MM.1S (cell line): ENCODE data around the gene PPM1H.

ENCODE experiments used
- DNase-seq: peaks from one replicate; pipeline ENCODE4 v3.0.0-alpha.2; 2015
- H2AFZ ChIP-seq: fragments of 300-600 bp; sonication (generic); 2 replicates; pipeline ENCODE4 v1.6.0; 2016; ENCODE audit warnings: antibody characterized with exemption, low read length
- H3F3A ChIP-seq: fragments of 300-600 bp; sonication (generic); 2 replicates; pipeline ENCODE4 v1.6.1; 2016; ENCODE audit warnings: mild to moderate bottlenecking, antibody characterized with exemption, low read length, moderate library complexity, mixed read lengths; ENCODE audit not compliant: insufficient read depth
- H3K27ac ChIP-seq: fragments of 300-600 bp; sonication (generic); 2 replicates; pipeline ENCODE4 v1.5.1; 2016; ENCODE audit warnings: mild to moderate bottlenecking, low read length
- H3K27me3 ChIP-seq: fragments of 300-600 bp; sonication (generic); replicated peaks from 2 replicates; pipeline ENCODE4 v1.6.0; 2016; ENCODE audit warnings: low read length; ENCODE audit not compliant: insufficient read depth
- H3K36me3 ChIP-seq: fragments of 300-600 bp; sonication (generic); replicated peaks from 2 replicates; pipeline ENCODE4 v1.6.1; 2016; ENCODE audit warnings: mild to moderate bottlenecking, low read length, mixed read lengths; ENCODE audit not compliant: insufficient read depth
- H3K4me1 ChIP-seq: fragments of 300-600 bp; sonication (generic); 2 replicates; pipeline ENCODE4 v1.6.1; 2016; ENCODE audit warnings: low read length, mixed read lengths
- H3K4me2 ChIP-seq: fragments of 300-600 bp; sonication (generic); 2 replicates; pipeline ENCODE4 v1.6.0; 2016; ENCODE audit warnings: low read depth, low read length
- H3K4me3 ChIP-seq: fragments of 300-600 bp; sonication (generic); 2 replicates; pipeline ENCODE4 v1.5.1; 2016; ENCODE audit warnings: low read length, mixed read lengths
- H3K79me2 ChIP-seq: fragments of 300-600 bp; sonication (generic); 2 replicates; pipeline ENCODE4 v1.6.1; 2016; ENCODE audit warnings: mixed run types, low read length, mixed read lengths
- H3K9ac ChIP-seq: fragments of 300-600 bp; sonication (generic); 2 replicates; pipeline ENCODE4 v1.6.1; 2016; ENCODE audit warnings: low read length, mixed read lengths
- H3K9me2 ChIP-seq: fragments of 300-600 bp; sonication (generic); replicated peaks from 2 replicates; pipeline ENCODE4 v1.6.1; 2016; ENCODE audit warnings: mild to moderate bottlenecking, low read length, mixed read lengths; ENCODE audit not compliant: insufficient read depth
- H3K9me3 ChIP-seq: fragments of 300-600 bp; sonication (generic); replicated peaks from 2 replicates; pipeline ENCODE4 v1.6.1; 2016; ENCODE audit warnings: mild to moderate bottlenecking, low read length, mixed read lengths; ENCODE audit not compliant: insufficient read depth
- H4K20me1 ChIP-seq: fragments of 300-600 bp; sonication (generic); 2 replicates; pipeline ENCODE4 v1.6.1; 2016; ENCODE audit warnings: mild to moderate bottlenecking, low read length, moderate library complexity, mixed read lengths; ENCODE audit not compliant: insufficient read depth
- EZH2 ChIP-seq: fragments of 300-600 bp; sonication (generic); optimal IDR thresholded peaks from 2 replicates; pipeline ENCODE3; 2017; ENCODE audit warnings: low read depth, mild to moderate bottlenecking, antibody characterized with exemption, low read length, mixed read lengths
- EZH2phosphoT487 ChIP-seq: fragments of 300-600 bp; sonication (generic); IDR thresholded peaks from 2 replicates; pipeline ENCODE4 v1.6.1; 2018; ENCODE audit warnings: antibody characterized with exemption, low read length
- TF ChIP-seq, protein P1 (sequence below): fragments of 300-600 bp; sonication (generic); IDR thresholded peaks from 2 replicates; pipeline ENCODE4 v1.5.1; 2016; ENCODE audit warnings: antibody characterized with exemption, low read length, mixed read lengths

Gene PPM1H

DNA sequence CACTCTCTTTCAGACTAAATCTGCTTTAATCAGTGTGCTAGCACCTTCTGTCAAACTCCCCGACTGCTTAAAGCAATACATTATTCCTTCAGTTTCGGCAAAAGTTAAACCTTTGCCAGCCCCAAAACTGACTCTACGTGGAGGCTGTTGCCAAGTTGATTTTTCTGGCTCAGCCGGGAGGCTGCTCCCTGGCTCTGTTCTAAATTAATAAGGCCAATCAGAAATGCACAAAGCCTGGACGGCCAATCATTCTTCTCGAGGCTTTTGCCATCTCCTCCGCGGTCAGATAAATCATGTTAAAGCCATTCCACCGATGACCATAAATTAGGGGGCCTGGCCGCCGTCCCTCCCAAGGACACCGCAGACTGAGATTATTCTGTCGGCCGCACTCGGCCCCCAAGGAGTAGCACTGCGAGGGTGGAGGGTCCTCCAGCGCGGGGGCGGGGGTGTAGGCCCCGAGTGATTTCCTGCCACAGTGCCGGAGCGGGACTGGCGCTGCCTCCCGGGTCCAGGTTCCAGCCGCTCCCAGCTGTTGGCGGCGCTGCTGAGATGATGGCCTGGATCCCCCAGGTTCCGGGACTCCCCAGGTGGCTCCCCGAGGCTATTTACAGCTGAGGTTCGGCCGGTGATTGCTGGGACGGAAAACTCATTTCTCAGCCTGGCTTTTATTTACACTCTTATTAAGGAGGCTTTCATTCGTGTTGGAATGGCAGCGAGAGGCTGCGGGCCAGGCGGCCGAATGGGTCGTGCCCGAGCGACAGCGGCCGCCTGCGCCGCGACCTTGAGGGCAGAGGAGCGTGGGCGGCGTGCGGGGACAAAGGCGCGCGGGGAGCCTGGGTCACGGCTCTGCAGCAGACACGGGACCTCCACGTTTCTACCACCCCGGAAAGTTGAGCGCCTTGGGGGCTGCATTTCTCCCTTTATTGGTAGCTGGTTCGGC, 303.2 kb downstream of the PPM1H start:
- Histone ChIP-seq H4K20me1 (no peaks in the 10 kb centered on the region), H3K4me1 (no peaks in the 10 kb centered on the region), H3K79me2 (no peaks in the 10 kb centered on the region), H3K27me3 (no peaks in the 10 kb centered on the region; the same call in 1 of the 2 replicates), H3K36me3 (no peaks in the 10 kb centered on the region), H3K4me2 (peak overlapping the region; percentile 45), H3K9ac (no peak overlapping the region), H3K9me2 (no peaks in the 10 kb centered on the region), H3K9me3 (no peaks in the 10 kb centered on the region), H3K4me3 (peak overlapping the region; percentile 15; the same call in 1 of the 2 replicates), H3K27ac (no peak overlapping the region), H2AFZ (peak overlapping the region; percentile 58; the same call in 1 of the 2 replicates), H3F3A (no peaks in the 10 kb centered on the region)
- no peak for DNase-seq
- TF ChIP-seq, protein P1, sequence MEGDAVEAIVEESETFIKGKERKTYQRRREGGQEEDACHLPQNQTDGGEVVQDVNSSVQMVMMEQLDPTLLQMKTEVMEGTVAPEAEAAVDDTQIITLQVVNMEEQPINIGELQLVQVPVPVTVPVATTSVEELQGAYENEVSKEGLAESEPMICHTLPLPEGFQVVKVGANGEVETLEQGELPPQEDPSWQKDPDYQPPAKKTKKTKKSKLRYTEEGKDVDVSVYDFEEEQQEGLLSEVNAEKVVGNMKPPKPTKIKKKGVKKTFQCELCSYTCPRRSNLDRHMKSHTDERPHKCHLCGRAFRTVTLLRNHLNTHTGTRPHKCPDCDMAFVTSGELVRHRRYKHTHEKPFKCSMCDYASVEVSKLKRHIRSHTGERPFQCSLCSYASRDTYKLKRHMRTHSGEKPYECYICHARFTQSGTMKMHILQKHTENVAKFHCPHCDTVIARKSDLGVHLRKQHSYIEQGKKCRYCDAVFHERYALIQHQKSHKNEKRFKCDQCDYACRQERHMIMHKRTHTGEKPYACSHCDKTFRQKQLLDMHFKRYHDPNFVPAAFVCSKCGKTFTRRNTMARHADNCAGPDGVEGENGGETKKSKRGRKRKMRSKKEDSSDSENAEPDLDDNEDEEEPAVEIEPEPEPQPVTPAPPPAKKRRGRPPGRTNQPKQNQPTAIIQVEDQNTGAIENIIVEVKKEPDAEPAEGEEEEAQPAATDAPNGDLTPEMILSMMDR, result no peak
- no peak for TF ChIP-seq EZH2
- TF ChIP-seq EZH2phosphoT487, result no peak

DNA sequence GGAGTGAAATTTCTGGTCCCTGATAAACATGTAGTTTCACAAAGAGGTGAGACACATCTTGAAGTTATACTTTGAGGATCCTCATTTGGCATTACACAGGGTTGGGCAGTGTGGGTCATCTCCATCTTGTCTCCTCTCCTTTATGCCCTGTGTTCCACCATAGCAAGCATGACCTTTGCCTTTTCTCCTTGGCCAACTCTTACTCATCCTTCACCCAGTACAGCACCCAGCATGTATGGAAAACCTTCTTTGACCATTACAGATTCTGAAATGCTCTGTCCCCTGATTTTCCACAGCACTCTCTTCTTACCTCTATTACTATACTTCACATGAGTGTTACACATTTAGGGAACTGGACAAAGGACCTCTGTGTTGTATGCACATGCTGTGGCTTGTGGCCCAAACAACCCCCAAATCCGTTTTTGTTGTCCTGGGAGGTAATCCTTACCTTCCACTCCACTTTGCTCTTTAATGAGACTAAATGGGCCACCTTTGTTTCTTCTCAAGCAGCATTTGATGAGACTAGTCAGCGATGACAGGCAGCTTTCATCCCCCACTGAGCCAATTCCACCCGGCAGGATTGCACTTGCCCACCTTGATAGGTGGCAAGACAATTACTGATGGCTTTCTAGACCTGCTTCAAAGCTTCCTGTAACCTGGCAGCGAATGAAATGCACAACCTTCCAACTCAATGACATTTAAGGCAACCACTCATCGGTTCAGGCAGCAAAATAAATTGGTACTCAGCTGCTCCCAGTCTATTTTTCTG, 304.8 kb downstream of the PPM1H start:
- TF ChIP-seq EZH2phosphoT487, result no peak
- TF ChIP-seq, protein P1, result no peak
- H3K27ac ChIP-seq, result no peak overlapping the region
- no peaks in the 10 kb centered on the region for H3K79me2 ChIP-seq
- H3K4me2 ChIP-seq, result no peak overlapping the region
- no peak for DNase-seq
- H4K20me1 ChIP-seq, result no peaks in the 10 kb centered on the region
- no peak overlapping the region for H3K4me3 ChIP-seq
- H2AFZ ChIP-seq, result no peak overlapping the region
- no peaks in the 10 kb centered on the region for H3K9me2 ChIP-seq
- no peaks in the 10 kb centered on the region for H3K36me3 ChIP-seq
- H3K9ac ChIP-seq, result no peak overlapping the region
- H3K4me1 ChIP-seq, result no peaks in the 10 kb centered on the region
- no peaks in the 10 kb centered on the region for H3F3A ChIP-seq
- H3K27me3 ChIP-seq, result no peaks in the 10 kb centered on the region; the same call in 1 of the 2 replicates
- no peaks in the 10 kb centered on the region for H3K9me3 ChIP-seq

DNA sequence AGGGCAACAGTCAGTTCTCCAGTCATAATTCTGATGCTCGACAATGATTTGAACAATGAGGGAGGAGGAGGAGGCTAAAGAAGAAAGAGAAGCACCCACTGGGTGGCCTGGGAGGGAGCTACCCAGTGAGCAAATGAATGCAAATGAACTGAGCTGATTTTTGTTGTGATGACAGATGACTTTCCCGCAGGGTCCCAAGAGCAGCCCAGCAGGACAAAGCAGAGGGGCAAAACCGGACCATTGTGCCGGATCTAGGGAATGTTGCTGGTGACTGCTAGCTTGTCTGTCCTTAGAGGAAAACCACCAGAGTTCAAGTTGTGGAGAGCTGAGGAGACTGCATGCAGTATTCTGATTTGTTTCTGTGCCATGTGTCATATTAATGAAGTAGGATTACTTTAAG, 305.5 kb downstream of the PPM1H start:
- H3K27ac ChIP-seq, result no peak overlapping the region
- no peak for TF ChIP-seq EZH2
- TF ChIP-seq, protein P1, result no peak
- TF ChIP-seq EZH2phosphoT487, result no peak
- H3K4me3 ChIP-seq, result no peak overlapping the region
- no peaks in the 10 kb centered on the region for H3K4me1 ChIP-seq
- H2AFZ ChIP-seq, result no peak overlapping the region
- H3K79me2 ChIP-seq, result no peaks in the 10 kb centered on the region
- H3K9me2 ChIP-seq, result no peaks in the 10 kb centered on the region
- H3K9ac ChIP-seq, result no peak overlapping the region
- no peaks in the 10 kb centered on the region for H4K20me1 ChIP-seq
- no peaks in the 10 kb centered on the region for H3K9me3 ChIP-seq
- H3K27me3 ChIP-seq, result no peaks in the 10 kb centered on the region; the same call in 1 of the 2 replicates
- H3K36me3 ChIP-seq, result no peaks in the 10 kb centered on the region
- DNase-seq, result no peak
- H3F3A ChIP-seq, result no peaks in the 10 kb centered on the region
- H3K4me2 ChIP-seq, result no peak overlapping the region
